Gastrocnemius medialis (tissue), 4 donors: ENCODE data around the gene NDUFB7. TPM values are rescaled to one million over a fixed set of nuclear protein-coding genes. Genes with fewer than 3 reads are reported as not detected.

Source experiments
- ATAC-seq, 2 donors: fragments of 150-250 bp; one replicate each; pipeline ENCODE4 v1.9.1; 2016
- DNase-seq, 2 donors: peaks; one replicate each; pipeline ENCODE4 v3.0.0-alpha.2; 2019
- H3K27ac ChIP-seq, 4 donors: fragments of 200-600 bp; sonication (generic); 1 replicate in 1 of 4; 2 replicates in 3 of 4; pipeline ENCODE4 v1.5.1; 2016 to 2018; ENCODE audit warnings: mild to moderate bottlenecking in 2 of 4, moderate library complexity in 1 of 4
- H3K27me3 ChIP-seq, 3 donors: fragments of 200-600 bp; sonication (generic) in 2 of 3; 1 replicate in 1 of 3; 2 replicates in 2 of 3; pipeline versions ENCODE4 v1.5.1 to v1.6.0; 2016 to 2019; ENCODE audit warnings: mild to moderate bottlenecking in 1 of 3, moderate library complexity in 1 of 3
- H3K36me3 ChIP-seq, 2 donors: fragments of 200-600 bp; sonication (generic) in 1 of 2; one replicate each; pipeline ENCODE4 v1.5.1; 2017 to 2018
- H3K4me1 ChIP-seq, 2 donors: fragments of 200-600 bp; sonication (generic) in 1 of 2; one replicate each; pipeline ENCODE4 v1.5.1; 2016 to 2017; ENCODE audit warnings: mild to moderate bottlenecking in 2 of 2
- H3K4me3 ChIP-seq, 4 donors: fragments of 200-600 bp; sonication (generic) in 3 of 4; 1 replicate in 1 of 4; 2 replicates in 3 of 4; pipeline ENCODE4 v1.5.1; 2016 to 2019; ENCODE audit warnings: mild to moderate bottlenecking in 2 of 4
- H3K9me3 ChIP-seq, 3 donors: fragments of 200-600 bp; sonication (generic) in 2 of 3; 1 replicate in 1 of 3; 2 replicates in 2 of 3; pipeline ENCODE4 v1.5.1; 2016 to 2019
- CTCF ChIP-seq, 5 experiments: fragments of 450-650 bp in 3 of 5; fragments of 200-600 bp in 2 of 5; sonication (generic) in 2 of 5; IDR thresholded peaks in 4 of 5; conservative IDR thresholded peaks in 1 of 5; 1 replicate in 4 of 5; 2 replicates in 1 of 5; pipeline ENCODE4 v1.5.1; 2016 to 2019; ENCODE audit warnings: antibody characterized with exemption in 5 of 5, mild to moderate bottlenecking in 3 of 5, moderate library complexity in 3 of 5
- POLR2A ChIP-seq, 2 donors: fragments of 450-650 bp; IDR thresholded peaks; one replicate each; pipeline ENCODE4 v1.6.1; 2017; ENCODE audit warnings: antibody characterized with exemption in 2 of 2, mild to moderate bottlenecking in 2 of 2, moderate library complexity in 2 of 2
- in situ Hi-C, 4 donors: fragments of 200-750 bp; cut with MboI; loops; one replicate each; pipeline versions ENCODE4 v1.15.0 to v1.8.0; 2017; ENCODE audit warnings: low sequenced_read_pairs in 4 of 4
- intact Hi-C: fragments of 100-400 bp; cut with DNase I; formaldehyde crosslinking; loops from one replicate; pipeline ENCODE4 v1.15.1; 2023; ENCODE audit warnings: low total_unique reads
- total RNA-seq, 4 donors: library from RNA; depleted of rRNA; stranded (reverse); fragments of >200 nt; gene quantifications; one replicate each; pipeline versions ENCODE4 v1.1.0 to v1.2.3, GENCODE V29; 2016

The NDUFB7 gene
- total RNA-seq, 4 donors from 2014 or later = 344 to 756 (median 532) TPM

DNA sequence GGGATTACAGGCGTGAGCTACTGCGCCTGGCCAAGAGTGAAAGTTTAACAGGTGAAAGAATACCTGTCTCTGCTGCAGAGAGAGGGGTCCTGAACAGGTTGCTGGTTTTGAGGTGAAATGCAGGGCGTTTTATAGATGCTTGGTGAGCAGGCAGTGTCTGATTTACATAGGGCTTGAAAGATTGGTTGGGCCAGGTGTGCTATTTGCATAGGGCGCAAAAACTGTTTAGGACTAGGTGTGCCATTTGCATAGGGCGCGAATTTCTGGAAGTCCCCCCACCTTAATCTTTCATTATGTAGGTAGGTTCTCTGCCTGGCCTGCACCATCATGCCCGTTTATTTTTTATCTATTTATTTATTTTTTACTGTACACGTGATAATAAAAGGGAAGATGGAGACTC lies 4.5 kb upstream of the NDUFB7 start:
- Histone ChIP-seq H3K36me3 (no peaks in the 10 kb centered on the region), H3K4me1 (peaks cover 4 to 9% of the 10 kb centered on the region in 2 donors), H3K27me3 (no peaks in the 10 kb centered on the region), H3K27ac (no peak overlapping the region), H3K9me3 (no peaks in the 10 kb centered on the region), H3K4me3 (no peak overlapping the region)
- intact Hi-C loops (no loop called here), in situ Hi-C loops (loop anchor here in 1 of 4 donors (10.0 kb wide), 1 partner anchor 108 kb away; no protein-coding TSS in a partner anchor)
- TF ChIP-seq POLR2A (IDR thresholded peaks at IDR 0.05) (no peak), CTCF (IDR thresholded peaks at IDR 0.05 in 4 of 5, conservative IDR thresholded peaks at IDR 0.05 in 1 of 5) (no peak)
- DNase-seq (no peak), ATAC-seq (no peak)

GRCh38 chr19:14575428-14575980 lies 3.6 kb upstream of the NDUFB7 start:
- H3K9me3 ChIP-seq = no peaks in the 10 kb centered on the region
- no peaks in the 10 kb centered on the region for H3K36me3 ChIP-seq
- DNase-seq (no peak), ATAC-seq (no peak)
- no peaks in the 10 kb centered on the region for H3K27me3 ChIP-seq
- in situ Hi-C loops = loop anchor here in 1 of 4 donors (10.0 kb wide), 1 partner anchor 109 kb away; no protein-coding TSS in a partner anchor
- intact Hi-C loops = no loop called here
- no peak overlapping the region for H3K27ac ChIP-seq
- H3K4me3 ChIP-seq = no peak overlapping the region
- no peak for TF ChIP-seq CTCF (IDR thresholded peaks at IDR 0.05 in 4 of 5, conservative IDR thresholded peaks at IDR 0.05 in 1 of 5)
- no peak for TF ChIP-seq POLR2A (IDR thresholded peaks at IDR 0.05)
- peaks cover 12 to 17% of the 10 kb centered on the region in 2 donors for H3K4me1 ChIP-seq

DNA sequence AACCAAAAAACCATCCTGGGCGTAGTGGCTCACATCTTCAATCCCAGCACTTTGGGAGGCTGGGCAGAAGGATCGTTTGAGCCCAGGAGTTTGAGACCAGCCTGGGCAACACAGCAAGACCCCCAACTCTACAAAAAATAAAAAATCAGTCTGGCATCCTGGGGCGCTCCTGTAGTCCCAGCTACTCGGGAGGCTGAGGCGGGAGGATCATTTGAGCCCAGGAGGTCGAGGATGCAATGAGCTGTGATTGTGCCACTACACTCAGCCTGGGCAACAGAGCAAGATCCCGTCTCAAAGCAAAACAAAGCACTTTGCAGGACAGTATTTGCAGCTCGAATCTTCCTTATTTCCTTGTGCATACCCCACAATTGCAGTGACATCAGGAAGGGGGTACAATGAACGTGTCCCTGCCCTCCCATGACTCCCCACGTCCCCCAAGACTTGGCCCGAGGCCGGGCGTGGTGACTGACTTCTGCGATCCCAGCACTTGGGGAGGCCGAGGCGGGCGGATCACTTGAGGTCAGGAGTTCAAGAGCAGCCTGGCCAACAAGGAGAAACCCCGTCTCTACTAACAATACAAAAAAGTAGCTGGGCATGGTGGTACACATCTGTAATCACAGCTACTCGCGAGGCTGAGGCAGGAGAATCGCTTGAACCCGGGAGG lies 870 bp downstream of the NDUFB7 start:
- no peaks in the 10 kb centered on the region for H3K9me3 ChIP-seq
- peaks cover 14 to 22% of the 10 kb centered on the region in 2 donors for H3K4me1 ChIP-seq
- H3K36me3 ChIP-seq = peaks cover 0 to 3% of the 10 kb centered on the region in 2 donors
- no peak for DNase-seq
- no peaks in the 10 kb centered on the region for H3K27me3 ChIP-seq
- in situ Hi-C loops (loop anchor here in 2 of 4 donors (5.0 to 10.0 kb wide), 2 partner anchors 114 to 116 kb away; no protein-coding TSS in a partner anchor), intact Hi-C loops (no loop called here)
- no peak for ATAC-seq
- TF ChIP-seq POLR2A (IDR thresholded peaks at IDR 0.05) (no peak), CTCF (IDR thresholded peaks at IDR 0.05 in 4 of 5, conservative IDR thresholded peaks at IDR 0.05 in 1 of 5) (no peak)
- H3K4me3 ChIP-seq = peak overlapping the region; percentile 89 to 100 (median 96)
- H3K27ac ChIP-seq = peak overlapping the region; percentile 87 to 92 (median 92)

DNA sequence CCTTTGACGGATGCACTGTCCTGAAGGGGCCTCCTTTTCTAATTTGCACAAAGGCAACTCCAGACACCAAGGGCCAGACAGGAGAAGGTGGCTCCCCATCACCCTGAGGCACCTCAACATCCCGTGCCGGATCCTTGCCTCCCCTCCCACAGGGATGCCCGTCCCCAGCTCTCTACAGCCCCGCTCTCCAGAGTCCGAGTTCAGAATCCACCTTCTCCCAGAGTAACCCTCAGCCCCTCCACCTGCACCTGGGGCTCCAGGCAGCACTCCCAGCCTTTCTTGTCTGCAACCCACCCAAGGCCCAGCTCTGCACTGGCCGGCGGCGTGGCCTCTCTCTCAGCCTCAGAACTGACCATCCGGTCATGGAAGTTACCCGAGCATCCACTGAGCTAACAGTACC lies 4.8 kb downstream of the NDUFB7 start:
- no peak overlapping the region for H3K4me3 ChIP-seq
- H3K27ac ChIP-seq = peak overlapping the region in 1 of 4 donors; percentile 27
- in situ Hi-C loops = loop anchor here in 1 of 4 donors (10.0 kb wide), 1 partner anchor 52 kb away; the partner anchor contains the start of gene DNAJB1
- no peaks in the 10 kb centered on the region for H3K9me3 ChIP-seq
- no peaks in the 10 kb centered on the region for H3K27me3 ChIP-seq
- DNase-seq (no peak), ATAC-seq (no peak)
- peaks cover 28 to 37% of the 10 kb centered on the region in 2 donors for H3K4me1 ChIP-seq
- intact Hi-C loops = loop anchor here (10.0 kb wide), 4 partner anchors 558 to 1792 kb away; partner anchors contain the start of genes HOOK2 and WIZ
- TF ChIP-seq POLR2A (IDR thresholded peaks at IDR 0.05) (no peak), CTCF (IDR thresholded peaks at IDR 0.05 in 4 of 5, conservative IDR thresholded peaks at IDR 0.05 in 1 of 5) (no peak)
- H3K36me3 ChIP-seq = peaks cover 0 to 12% of the 10 kb centered on the region in 2 donors
